ENCODE results near the gene CTNNA1. TPM values are rescaled to one million over a fixed set of nuclear protein-coding genes. Genes with fewer than 3 reads are reported as not detected.

The CTNNA1 gene
- polyA plus RNA-seq, 1 of the 3 experiments (the other 2 are of a cell fraction), result 130 TPM

- TF ChIP-seq FOSL2 (IDR thresholded peaks at IDR 0.05; ENCODE audit: borderline replicate concordance, low read depth), result no peak
- no peak for TF ChIP-seq MAX (IDR thresholded peaks at IDR 0.05; ENCODE audit: low read depth)
- no peak overlapping the region for H3K27ac ChIP-seq (ENCODE audit: low read depth in 2 of 2, low read length in 1 of 2)
- no peaks in the 10 kb centered on the region for H3K27me3 ChIP-seq (ENCODE audit: insufficient read depth)
- ChIA-PET POLR2A (no interaction called here), CTCF (interaction anchor here (1.7 kb wide), 1 partner anchor 39 kb away, joined by 5 read pairs; no protein-coding TSS in a partner anchor)
- peaks cover 0 to 8% of the 10 kb centered on the region in 2 experiments; a peak in 3 of 4 replicates for H3K4me1 ChIP-seq (ENCODE audit: control insufficient read depth in 1 of 2, insufficient read depth in 2 of 2, low read depth in 1 of 2, low read length in 1 of 2)
- peaks cover 20% of the 10 kb centered on the region for H3F3A ChIP-seq (replicated peaks; ENCODE audit: insufficient read depth)
- H3K9me3 ChIP-seq, result no peaks in the 10 kb centered on the region
- WGBS (ENCODE audit: low lambda C conversion rate), result 74% methylated on average over 4 of the region's 4 CpGs
- H3K4me2 ChIP-seq, result no peak overlapping the region
- H3K4me3 ChIP-seq (ENCODE audit: low read depth in 2 of 2, low read length in 1 of 2), result no peak overlapping the region
- H3K79me2 ChIP-seq (ENCODE audit: insufficient read depth), result peaks cover 78% of the 10 kb centered on the region
- no peak overlapping the region for H3K9ac ChIP-seq
- H3K36me3 ChIP-seq (replicated peaks in 1 of 2; ENCODE audit: control insufficient read depth in 1 of 2, insufficient read depth in 2 of 2, low read length in 1 of 2), result peaks cover 35 to 55% of the 10 kb centered on the region in 2 experiments
- H2AFZ ChIP-seq (ENCODE audit: low read depth), result no peak overlapping the region
- H3K9me2 ChIP-seq, result no peaks in the 10 kb centered on the region
- peaks cover 58% of the 10 kb centered on the region for H4K20me1 ChIP-seq (ENCODE audit: insufficient read depth)
- DNase-seq, result no peak
These were observed 75.3 kb downstream of the CTNNA1 start for GRCh38 chr5:138828556-138828955.

GRCh38 chr5:138829341-138829740, 76.1 kb downstream of the CTNNA1 start:
- H3K79me2 ChIP-seq (ENCODE audit: insufficient read depth), result peaks cover 86% of the 10 kb centered on the region
- no peak overlapping the region for H2AFZ ChIP-seq (ENCODE audit: low read depth)
- H3K9me3 ChIP-seq, result no peaks in the 10 kb centered on the region
- no peak overlapping the region for H3K4me2 ChIP-seq
- peaks cover 0 to 8% of the 10 kb centered on the region in 2 experiments; a peak in 3 of 4 replicates for H3K4me1 ChIP-seq (ENCODE audit: control insufficient read depth in 1 of 2, insufficient read depth in 2 of 2, low read depth in 1 of 2, low read length in 1 of 2)
- peaks cover 63% of the 10 kb centered on the region for H4K20me1 ChIP-seq (ENCODE audit: insufficient read depth)
- peaks cover 25% of the 10 kb centered on the region for H3F3A ChIP-seq (replicated peaks; ENCODE audit: insufficient read depth)
- DNase-seq, result no peak
- ChIA-PET POLR2A (no interaction called here), CTCF (no interaction called here)
- H3K9me2 ChIP-seq, result no peaks in the 10 kb centered on the region
- no peak overlapping the region for H3K4me3 ChIP-seq (ENCODE audit: low read depth in 2 of 2, low read length in 1 of 2)
- no peak for TF ChIP-seq USF1 (IDR thresholded peaks at IDR 0.05; ENCODE audit: borderline replicate concordance, low read depth)
- no peak for TF ChIP-seq EP300 (IDR thresholded peaks at IDR 0.05; ENCODE audit: borderline replicate concordance in 1 of 2, low read depth in 1 of 2, low read length in 1 of 2)
- TF ChIP-seq SIN3A (IDR thresholded peaks at IDR 0.05; ENCODE audit: borderline replicate concordance, low read depth, low read length), result no peak
- TF ChIP-seq IRF3 (IDR thresholded peaks at IDR 0.05; ENCODE audit: low read depth, low read length), result no peak
- TF ChIP-seq MEF2A (IDR thresholded peaks at IDR 0.05; ENCODE audit: borderline replicate concordance, low read depth), result no peak
- TF ChIP-seq REST (IDR thresholded peaks at IDR 0.05; ENCODE audit: low read depth, low read length), result no peak
- TF ChIP-seq YY1 (IDR thresholded peaks at IDR 0.05; ENCODE audit: low read depth), result no peak
- no peak for TF ChIP-seq FOXJ3 (CRISPR knock-in tag; IDR thresholded peaks at IDR 0.05)
- no peak for TF ChIP-seq CHD2 (IDR thresholded peaks at IDR 0.05; ENCODE audit: low read length, partially characterized antibody)
- no peak for TF ChIP-seq MAX (IDR thresholded peaks at IDR 0.05; ENCODE audit: low read depth)
- no peak for TF ChIP-seq FOXM1 (IDR thresholded peaks at IDR 0.05; ENCODE audit: low read depth)
- no peak for TF ChIP-seq NRF1 (IDR thresholded peaks at IDR 0.05; ENCODE audit: low read depth, low read length)
- no peak for TF ChIP-seq FOSL2 (IDR thresholded peaks at IDR 0.05; ENCODE audit: borderline replicate concordance, low read depth)
- TF ChIP-seq RXRA (IDR thresholded peaks at IDR 0.05; ENCODE audit: borderline replicate concordance, low read depth), result no peak
- TF ChIP-seq RFX5 (IDR thresholded peaks at IDR 0.05; ENCODE audit: low read length), result no peak
- TF ChIP-seq CTCF (IDR thresholded peaks at IDR 0.05), result no peak
- TF ChIP-seq TCF12 (IDR thresholded peaks at IDR 0.05), result no peak
- no peak for TF ChIP-seq PBX3 (IDR thresholded peaks at IDR 0.05)
- WGBS (ENCODE audit: low lambda C conversion rate), result 85% methylated on average over 3 of the region's 3 CpGs
- H3K27ac ChIP-seq (ENCODE audit: low read depth in 2 of 2, low read length in 1 of 2), result no peak overlapping the region
- no peaks in the 10 kb centered on the region for H3K27me3 ChIP-seq (ENCODE audit: insufficient read depth)
- peaks cover 34 to 58% of the 10 kb centered on the region in 2 experiments for H3K36me3 ChIP-seq (replicated peaks in 1 of 2; ENCODE audit: control insufficient read depth in 1 of 2, insufficient read depth in 2 of 2, low read length in 1 of 2)
- H3K9ac ChIP-seq, result no peak overlapping the region

All from SK-N-SH (cell line).